ENCODE measurements around the gene NAT16.
"Not testable (repeated sequence)": the region's sequence is repeated elsewhere in the genome, so short reads cannot be mapped to it uniquely, and the experiment has no call there.

Gene NAT16

GRCh38 chr7:101125989-101126650 is 54.0 kb downstream of the NAT16 start:
- DNase-seq = no peak

GRCh38 chr7:101124376-101125056 is 55.6 kb downstream of the NAT16 start:
- DNase-seq = no peak

GRCh38 chr7:101123703-101124068 is 56.4 kb downstream of the NAT16 start:
- no peak for DNase-seq

- no peak for DNase-seq
Observed at GRCh38 chr7:101122933-101123702, 57.0 kb downstream of the NAT16 start.

- DNase-seq = no peak
Observed at GRCh38 chr7:101121991-101122932, 57.8 kb downstream of the NAT16 start.

- not testable (repeated sequence) for DNase-seq
Observed at GRCh38 chr7:101121631-101121990, 58.5 kb downstream of the NAT16 start.

All from DMS79 (cell line).